ENCODE measurements around the gene DUS2.
"Not testable (repeated sequence)": the region's sequence is repeated elsewhere in the genome, so short reads cannot be mapped to it uniquely, and the experiment has no call there.

Gene DUS2

DNA sequence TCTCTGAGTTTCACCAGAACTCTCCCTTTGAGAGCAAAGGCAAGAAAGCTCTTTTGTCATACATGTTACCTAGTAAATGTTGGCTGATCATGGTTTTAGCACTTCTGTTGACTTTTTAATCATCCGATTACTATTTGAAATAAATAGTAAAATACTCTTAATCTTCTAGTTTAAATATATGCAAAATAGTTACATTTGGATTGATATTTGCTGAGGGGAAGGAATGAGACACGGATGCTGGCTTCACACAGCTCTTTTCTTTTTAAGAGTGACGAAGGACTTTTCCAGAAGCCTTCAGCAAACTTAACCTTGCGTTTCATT, 71.5 kb downstream of the DUS2 start:
- peaks cover 76% of the 10 kb centered on the region for H3K4me1 Mint-ChIP-seq
- peaks cover 3% of the 10 kb centered on the region for H3K36me3 Mint-ChIP-seq (ENCODE audit: insufficient read depth)
- no peaks in the 10 kb centered on the region for H3K9me3 Mint-ChIP-seq
- DNase-seq (ENCODE audit: low spot score in 2 of 2), result no peak
- no peak for ATAC-seq (replicated peaks; ENCODE audit: extremely low read depth, poor library complexity, severe bottlenecking)
- no peaks in the 10 kb centered on the region for H3K27me3 Mint-ChIP-seq
- peak overlapping the region; percentile 12 for H3K4me3 Mint-ChIP-seq
- H3K27ac Mint-ChIP-seq (ENCODE audit: low read depth), result peak overlapping the region; percentile 74

DNA sequence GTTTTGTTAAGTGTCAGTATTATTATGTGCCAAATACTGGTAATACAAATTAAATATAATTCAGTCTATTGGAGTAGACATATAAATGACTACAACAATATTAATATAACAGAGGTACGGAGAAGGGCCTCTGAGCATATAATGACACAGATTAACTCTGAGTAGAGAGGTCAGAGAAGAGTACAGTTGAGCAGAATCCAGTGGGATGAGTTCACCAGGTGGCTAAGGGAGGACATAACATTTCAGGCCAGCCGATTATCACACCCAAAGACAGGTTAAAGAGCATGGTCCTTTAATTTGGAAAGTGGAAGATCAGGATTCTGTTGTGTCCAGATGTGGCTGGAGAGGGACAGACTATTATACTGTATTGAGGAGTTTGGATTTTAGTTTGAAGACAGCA, 73.4 kb downstream of the DUS2 start:
- Mint-ChIP-seq H3K27ac (ENCODE audit: low read depth) (peak overlapping the region; percentile 38), H3K36me3 (ENCODE audit: insufficient read depth) (peaks cover 11% of the 10 kb centered on the region), H3K27me3 (no peaks in the 10 kb centered on the region), H3K9me3 (no peaks in the 10 kb centered on the region), H3K4me3 (peak overlapping the region; percentile 5), H3K4me1 (peaks cover 67% of the 10 kb centered on the region)
- DNase-seq (ENCODE audit: low spot score in 2 of 2) (no peak), ATAC-seq (replicated peaks; ENCODE audit: extremely low read depth, poor library complexity, severe bottlenecking) (no peak)

DNA sequence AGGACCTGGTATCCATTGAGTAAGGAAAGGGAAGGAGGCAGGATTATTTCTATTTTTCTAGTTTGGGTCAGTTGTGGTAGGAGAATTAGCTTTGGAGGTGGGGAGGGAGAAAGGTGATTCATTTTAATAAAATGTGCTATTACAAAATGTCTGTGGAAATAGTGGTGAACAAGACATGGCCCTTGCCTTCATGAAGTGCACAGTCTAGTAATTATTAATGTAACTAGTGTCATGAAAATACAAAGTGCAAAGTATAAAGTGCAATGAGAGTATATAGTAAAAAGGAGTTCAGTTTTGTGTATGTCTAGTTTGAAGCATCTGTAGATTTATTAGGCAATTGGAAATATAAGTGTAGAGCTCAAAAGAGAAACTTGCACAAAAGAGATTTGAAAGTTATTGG, 74.0 kb downstream of the DUS2 start:
- no peak for ATAC-seq (replicated peaks; ENCODE audit: extremely low read depth, poor library complexity, severe bottlenecking)
- no peaks in the 10 kb centered on the region for H3K9me3 Mint-ChIP-seq
- peaks cover 67% of the 10 kb centered on the region for H3K4me1 Mint-ChIP-seq
- DNase-seq (ENCODE audit: low spot score in 2 of 2), result no peak
- peaks cover 11% of the 10 kb centered on the region for H3K36me3 Mint-ChIP-seq (ENCODE audit: insufficient read depth)
- peak overlapping the region; percentile 38 for H3K27ac Mint-ChIP-seq (ENCODE audit: low read depth)
- H3K4me3 Mint-ChIP-seq, result peak overlapping the region; percentile 5
- no peaks in the 10 kb centered on the region for H3K27me3 Mint-ChIP-seq

DNA sequence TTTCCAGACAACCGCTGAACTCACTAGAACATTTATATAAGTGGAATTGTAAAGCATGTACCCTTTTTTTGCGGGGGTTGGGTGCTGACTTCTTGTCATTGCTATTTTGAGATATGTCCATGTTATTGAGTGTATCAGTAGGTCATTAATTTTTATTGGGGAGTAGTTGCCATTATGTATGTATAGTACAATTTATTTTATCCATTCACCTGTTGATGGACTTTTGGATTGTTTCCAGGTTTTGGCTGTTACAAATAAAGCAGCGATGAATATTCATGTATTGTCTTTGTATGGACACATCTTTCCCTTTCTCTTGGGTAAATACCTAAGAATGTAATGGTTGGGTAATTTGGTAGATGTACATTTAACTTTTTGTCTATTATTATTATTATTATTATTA, 74.8 kb downstream of the DUS2 start:
- no peak overlapping the region for H3K27ac Mint-ChIP-seq (ENCODE audit: low read depth)

DNA sequence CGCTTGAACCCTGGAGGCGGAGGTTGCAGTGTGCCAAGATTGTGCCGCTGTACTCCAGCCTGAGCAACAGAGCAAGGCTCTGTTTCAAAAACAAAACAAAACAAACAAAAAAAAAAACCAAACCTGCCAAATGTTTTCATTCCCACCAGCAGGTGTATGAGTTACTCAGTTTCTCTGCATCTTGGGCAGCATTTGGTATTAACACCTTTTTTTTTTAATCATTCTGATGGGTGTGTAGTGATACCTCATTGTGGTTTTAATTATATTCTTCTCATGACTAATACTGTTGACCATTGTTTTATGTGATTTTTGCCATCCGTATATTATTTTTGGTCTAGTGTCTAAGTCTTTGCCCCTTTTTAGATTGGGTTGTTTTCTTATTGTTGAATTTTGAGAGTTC, 77.4 kb downstream of the DUS2 start:
- Mint-ChIP-seq H3K27me3 (no peaks in the 10 kb centered on the region), H3K9me3 (no peaks in the 10 kb centered on the region), H3K4me3 (peak overlapping the region; percentile 57), H3K36me3 (ENCODE audit: insufficient read depth) (peaks cover 17% of the 10 kb centered on the region), H3K27ac (ENCODE audit: low read depth) (peak overlapping the region; percentile 87), H3K4me1 (peaks cover 75% of the 10 kb centered on the region)
- DNase-seq (ENCODE audit: low spot score in 2 of 2) (no peak), ATAC-seq (replicated peaks; ENCODE audit: extremely low read depth, poor library complexity, severe bottlenecking) (peak; percentile 59)

More for the DNA sequence above, 74.8 kb downstream of the DUS2 start:
- peak overlapping the region; percentile 5 for H3K4me3 Mint-ChIP-seq
- DNase-seq (ENCODE audit: low spot score in 2 of 2), result no peak
- H3K27me3 Mint-ChIP-seq, result no peaks in the 10 kb centered on the region
- no peak for ATAC-seq (replicated peaks; ENCODE audit: extremely low read depth, poor library complexity, severe bottlenecking)
- no peaks in the 10 kb centered on the region for H3K9me3 Mint-ChIP-seq
- H3K36me3 Mint-ChIP-seq (ENCODE audit: insufficient read depth), result peaks cover 13% of the 10 kb centered on the region
- peaks cover 71% of the 10 kb centered on the region for H3K4me1 Mint-ChIP-seq

DNA sequence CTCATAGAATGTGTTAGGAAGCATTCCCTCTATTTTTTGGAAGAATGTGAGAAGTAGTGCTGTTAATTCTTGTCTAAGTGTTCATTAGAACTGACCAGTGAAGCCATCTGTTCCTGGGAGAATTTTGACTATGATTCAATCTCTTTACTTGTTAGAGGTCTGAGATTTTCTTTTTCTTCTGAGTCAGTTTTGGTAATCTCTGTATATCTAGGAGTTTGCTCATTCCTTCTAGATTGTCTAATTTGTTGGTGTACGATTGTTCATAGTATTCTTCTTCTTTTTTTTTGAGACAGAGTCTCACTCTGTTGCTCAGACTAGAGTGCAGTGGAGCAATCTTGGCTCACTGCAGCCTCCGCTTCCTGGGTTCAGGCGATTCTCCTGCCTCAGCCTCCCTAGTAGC, 82.5 kb downstream of the DUS2 start:
- Mint-ChIP-seq H3K4me3 (peak overlapping the region; percentile 50), H3K9me3 (peaks cover 3% of the 10 kb centered on the region), H3K36me3 (ENCODE audit: insufficient read depth) (peaks cover 9% of the 10 kb centered on the region), H3K27me3 (no peaks in the 10 kb centered on the region), H3K27ac (ENCODE audit: low read depth) (peak overlapping the region; percentile 45), H3K4me1 (peaks cover 94% of the 10 kb centered on the region)
- ATAC-seq (replicated peaks; ENCODE audit: extremely low read depth, poor library complexity, severe bottlenecking) (no peak), DNase-seq (ENCODE audit: low spot score in 2 of 2) (no peak)

DNA sequence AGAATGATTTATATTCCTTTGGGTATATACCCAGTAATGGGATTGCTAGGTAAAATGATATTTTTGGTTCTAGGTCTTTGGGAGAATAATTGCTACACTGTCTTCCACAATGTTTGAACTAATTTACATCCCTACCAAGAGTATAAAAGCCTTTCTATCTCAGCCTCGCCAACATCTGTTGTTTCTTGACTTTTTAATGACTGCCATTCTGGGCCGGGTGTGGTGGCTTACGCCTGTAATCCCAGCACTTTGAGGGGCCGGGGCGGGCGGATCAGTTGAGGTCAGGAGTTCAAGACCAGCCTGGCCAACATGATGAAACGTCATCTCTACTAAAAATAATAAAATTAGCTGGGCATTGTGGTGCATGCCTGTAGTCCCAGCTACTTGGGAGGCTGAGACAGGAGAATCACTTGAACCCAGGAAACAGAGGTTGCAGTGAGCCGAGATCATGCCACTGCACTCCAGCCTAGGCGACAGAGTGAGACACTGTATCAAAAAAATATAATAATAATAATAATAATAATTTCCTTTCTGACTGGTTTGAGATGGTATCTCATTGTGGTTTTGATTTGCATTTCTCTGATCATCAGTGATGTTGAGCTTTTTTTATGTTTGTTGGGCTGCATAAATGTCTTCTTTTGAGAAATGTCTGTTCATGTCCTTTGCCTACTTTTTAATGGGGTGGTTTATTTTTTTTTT, 84.3 kb downstream of the DUS2 start:
- peak overlapping the region; percentile 45 for H3K27ac Mint-ChIP-seq (ENCODE audit: low read depth)
- H3K9me3 Mint-ChIP-seq; H3K27me3 Mint-ChIP-seq; H3K36me3 Mint-ChIP-seq (ENCODE audit: insufficient read depth); DNase-seq (ENCODE audit: low spot score in 2 of 2): not testable (repeated sequence)
- H3K4me3 Mint-ChIP-seq, result peak overlapping the region; percentile 48
- ATAC-seq (replicated peaks; ENCODE audit: extremely low read depth, poor library complexity, severe bottlenecking), result peak; percentile 35
- peaks cover 94% of the 10 kb centered on the region for H3K4me1 Mint-ChIP-seq

DNA sequence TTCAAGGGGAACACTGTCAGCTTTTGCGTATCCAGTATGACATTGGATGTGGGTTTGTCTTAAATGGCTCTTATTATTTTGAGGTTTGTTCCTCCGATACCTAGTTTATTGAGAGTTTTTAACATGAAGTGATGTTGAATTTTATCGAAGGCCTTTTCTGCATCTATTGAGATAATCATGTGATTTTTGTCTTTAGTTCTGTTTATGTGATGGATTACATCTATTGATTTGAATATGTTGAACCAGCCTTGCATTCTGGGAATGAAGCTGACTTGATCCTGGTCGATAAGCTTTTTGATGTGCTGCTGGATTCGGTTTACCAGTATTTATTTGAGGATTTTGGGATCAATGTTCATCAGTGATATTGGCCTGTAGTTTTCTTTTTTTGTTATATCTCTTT, 86.1 kb downstream of the DUS2 start:
- not testable (repeated sequence) for DNase-seq (ENCODE audit: low spot score in 2 of 2); H3K27me3 Mint-ChIP-seq; H3K9me3 Mint-ChIP-seq; H3K36me3 Mint-ChIP-seq (ENCODE audit: insufficient read depth); ATAC-seq (replicated peaks; ENCODE audit: extremely low read depth, poor library complexity, severe bottlenecking)
- H3K4me3 Mint-ChIP-seq, result peak overlapping the region; percentile 6
- H3K27ac Mint-ChIP-seq (ENCODE audit: low read depth), result peak overlapping the region; percentile 45
- H3K4me1 Mint-ChIP-seq, result peaks cover 91% of the 10 kb centered on the region

DNA sequence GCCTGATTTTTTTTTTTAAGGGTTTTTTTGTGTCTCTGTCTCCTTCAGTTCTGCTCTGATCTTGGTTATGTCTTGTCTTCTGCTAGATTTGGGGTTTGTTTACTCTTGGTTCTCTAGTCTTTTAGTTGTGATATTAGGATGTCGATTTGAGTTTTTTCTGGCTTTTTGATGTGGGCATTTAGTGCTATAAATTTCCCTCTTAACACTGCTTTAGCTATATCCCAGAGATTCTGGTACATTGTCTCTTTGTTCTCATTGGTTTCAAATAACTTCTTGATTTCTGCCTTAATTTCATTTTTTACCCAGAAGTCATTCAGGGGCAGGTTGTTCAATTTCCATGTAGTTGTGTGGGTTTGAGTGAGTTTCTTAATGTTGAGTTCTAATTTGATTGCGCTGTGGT, 87.5 kb downstream of the DUS2 start:
- not testable (repeated sequence) for H3K36me3 Mint-ChIP-seq (ENCODE audit: insufficient read depth); DNase-seq (ENCODE audit: low spot score in 2 of 2); ATAC-seq (replicated peaks; ENCODE audit: extremely low read depth, poor library complexity, severe bottlenecking); H3K9me3 Mint-ChIP-seq; H3K27me3 Mint-ChIP-seq
- Mint-ChIP-seq H3K4me1 (peaks cover 91% of the 10 kb centered on the region), H3K27ac (ENCODE audit: low read depth) (peak overlapping the region; percentile 24), H3K4me3 (peak overlapping the region; percentile 21)

DNA sequence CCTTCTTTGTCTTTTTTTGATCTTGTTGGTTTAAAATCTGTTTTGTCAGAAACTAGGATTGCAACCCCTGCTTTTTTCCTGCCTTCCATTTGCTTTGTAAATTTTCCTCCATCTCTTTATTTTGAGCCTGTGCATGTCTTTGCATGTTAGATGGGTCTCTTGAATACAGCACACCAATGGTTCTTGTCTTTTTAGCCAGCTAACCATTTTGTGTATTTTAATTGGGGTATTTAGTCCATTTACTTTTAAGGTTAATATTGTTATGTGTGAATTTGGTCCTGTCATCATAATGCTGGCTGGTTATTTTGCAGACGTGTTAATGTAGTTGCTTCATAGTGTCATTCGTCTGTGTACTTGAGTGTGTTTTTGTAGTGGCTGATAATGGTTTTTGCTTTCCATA, 88.3 kb downstream of the DUS2 start:
- peak overlapping the region; percentile 4 for H3K4me3 Mint-ChIP-seq
- peaks cover 5% of the 10 kb centered on the region for H3K9me3 Mint-ChIP-seq
- DNase-seq (ENCODE audit: low spot score in 2 of 2), result no peak
- H3K27ac Mint-ChIP-seq (ENCODE audit: low read depth), result peak overlapping the region; percentile 24
- H3K4me1 Mint-ChIP-seq, result peaks cover 90% of the 10 kb centered on the region
- ATAC-seq (replicated peaks; ENCODE audit: extremely low read depth, poor library complexity, severe bottlenecking), result no peak
- no peaks in the 10 kb centered on the region for H3K27me3 Mint-ChIP-seq
- H3K36me3 Mint-ChIP-seq (ENCODE audit: insufficient read depth), result no peaks in the 10 kb centered on the region

DNA sequence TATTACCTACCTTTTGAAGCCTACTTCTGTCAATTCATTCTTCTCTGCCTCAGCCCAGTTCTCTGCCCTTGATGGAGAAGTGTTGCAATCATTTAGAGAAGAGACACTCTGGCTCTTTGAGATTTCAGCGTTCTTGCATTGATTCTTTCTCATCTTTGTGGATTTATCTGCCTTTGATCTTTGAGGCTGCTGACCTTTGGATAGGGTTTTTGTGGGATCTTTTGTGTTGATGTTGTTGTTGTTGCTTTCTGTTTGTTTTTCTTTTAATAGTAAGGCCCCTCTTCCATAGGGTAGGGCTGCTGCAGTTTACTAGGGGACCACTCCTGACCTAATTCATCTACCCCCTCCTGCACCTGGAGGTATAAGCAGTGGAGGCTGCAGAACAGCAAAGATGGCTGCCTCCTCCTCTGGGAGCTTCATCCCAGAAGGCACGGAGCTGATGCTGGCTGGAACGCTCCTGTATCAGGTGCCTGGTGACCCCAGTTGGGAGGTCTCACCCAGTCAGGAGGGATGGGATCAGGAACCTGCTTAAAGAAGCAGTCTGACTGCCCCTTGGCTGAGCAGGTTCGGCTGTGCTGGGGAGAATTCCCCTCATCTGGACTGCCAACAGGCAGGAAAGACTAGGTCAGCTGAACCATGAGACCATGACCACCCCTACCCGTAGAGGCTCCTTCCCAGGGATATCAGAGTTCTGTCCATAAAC, 90.1 kb downstream of the DUS2 start:
- H3K9me3 Mint-ChIP-seq, result peaks cover 5% of the 10 kb centered on the region
- H3K4me3 Mint-ChIP-seq, result peak overlapping the region; percentile 28
- peak overlapping the region; percentile 73 for H3K27ac Mint-ChIP-seq (ENCODE audit: low read depth)
- H3K27me3 Mint-ChIP-seq, result no peaks in the 10 kb centered on the region
- ATAC-seq (replicated peaks; ENCODE audit: extremely low read depth, poor library complexity, severe bottlenecking), result no peak
- no peaks in the 10 kb centered on the region for H3K36me3 Mint-ChIP-seq (ENCODE audit: insufficient read depth)
- H3K4me1 Mint-ChIP-seq, result peaks cover 88% of the 10 kb centered on the region
- no peak for DNase-seq (ENCODE audit: low spot score in 2 of 2)

DNA sequence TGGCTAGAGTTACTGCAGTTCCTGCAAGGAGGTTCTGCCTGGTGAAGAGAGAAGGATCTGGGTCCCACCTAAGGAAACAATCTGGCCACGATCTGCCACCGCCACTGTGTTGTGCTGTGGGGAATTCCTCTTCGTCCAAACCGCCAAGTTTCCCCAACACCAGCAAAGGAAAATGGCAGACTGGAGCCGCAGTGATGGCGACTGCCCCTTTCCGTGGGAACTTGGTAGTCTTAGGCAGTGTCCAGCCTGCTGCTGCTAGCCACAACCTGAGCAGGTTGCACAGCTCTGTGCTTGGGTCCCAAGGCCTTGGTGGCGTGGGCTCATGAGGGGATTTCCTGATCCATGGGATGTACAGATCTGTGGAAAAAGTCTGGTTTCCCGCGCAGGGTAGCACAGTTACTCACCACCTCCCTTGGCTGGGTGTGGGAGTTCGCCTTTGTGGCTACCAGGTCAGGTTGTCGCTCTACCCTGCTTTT, 90.7 kb downstream of the DUS2 start:
- Mint-ChIP-seq H3K36me3 (ENCODE audit: insufficient read depth) (peaks cover 2% of the 10 kb centered on the region), H3K4me3 (peak overlapping the region; percentile 28), H3K4me1 (peaks cover 87% of the 10 kb centered on the region), H3K9me3 (peaks cover 5% of the 10 kb centered on the region), H3K27ac (ENCODE audit: low read depth) (no peak overlapping the region), H3K27me3 (no peaks in the 10 kb centered on the region)
- no peak for ATAC-seq (replicated peaks; ENCODE audit: extremely low read depth, poor library complexity, severe bottlenecking)
- DNase-seq (ENCODE audit: low spot score in 2 of 2), result no peak

DNA sequence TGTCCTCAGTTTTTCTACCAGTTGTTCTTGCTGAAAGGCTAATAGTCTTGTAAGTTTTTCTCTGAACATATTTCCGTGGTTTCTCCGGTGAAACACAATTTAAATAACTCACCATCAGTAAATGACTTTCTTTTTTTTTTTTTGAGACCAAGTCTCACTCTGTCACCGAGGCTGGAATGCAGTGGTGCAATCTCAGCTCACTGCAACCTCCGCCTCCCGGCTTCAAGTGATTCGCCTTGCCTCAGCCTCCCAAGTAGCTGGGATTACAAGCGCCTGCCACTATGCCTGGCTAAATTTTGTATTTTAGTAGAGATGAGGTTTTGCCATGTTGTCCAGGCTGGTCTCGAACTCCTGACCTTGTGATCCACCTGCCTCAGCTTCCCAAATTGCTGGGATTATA, 91.9 kb downstream of the DUS2 start:
- H3K4me3 Mint-ChIP-seq; ATAC-seq (replicated peaks; ENCODE audit: extremely low read depth, poor library complexity, severe bottlenecking): not testable (repeated sequence)
- H3K4me1 Mint-ChIP-seq, result peaks cover 86% of the 10 kb centered on the region

More for the DNA sequence above, 91.9 kb downstream of the DUS2 start:
- H3K9me3 Mint-ChIP-seq; H3K27ac Mint-ChIP-seq (ENCODE audit: low read depth); H3K27me3 Mint-ChIP-seq; DNase-seq (ENCODE audit: low spot score in 2 of 2); H3K36me3 Mint-ChIP-seq (ENCODE audit: insufficient read depth): not testable (repeated sequence)

All from central memory CD8-positive, alpha-beta T cell (primary cell).